Hematopoietic multipotent progenitor cell treated with erythropoietin and hydrocortisone succinate and interleukin-3 and kit ligand, for 4 days (in vitro differentiated cells): ENCODE data around the gene UFSP1.

Experiments used
- DNase-seq: peaks from one replicate; pipeline ENCODE4 v3.0.0-alpha.2; 2015

The UFSP1 gene

DNA sequence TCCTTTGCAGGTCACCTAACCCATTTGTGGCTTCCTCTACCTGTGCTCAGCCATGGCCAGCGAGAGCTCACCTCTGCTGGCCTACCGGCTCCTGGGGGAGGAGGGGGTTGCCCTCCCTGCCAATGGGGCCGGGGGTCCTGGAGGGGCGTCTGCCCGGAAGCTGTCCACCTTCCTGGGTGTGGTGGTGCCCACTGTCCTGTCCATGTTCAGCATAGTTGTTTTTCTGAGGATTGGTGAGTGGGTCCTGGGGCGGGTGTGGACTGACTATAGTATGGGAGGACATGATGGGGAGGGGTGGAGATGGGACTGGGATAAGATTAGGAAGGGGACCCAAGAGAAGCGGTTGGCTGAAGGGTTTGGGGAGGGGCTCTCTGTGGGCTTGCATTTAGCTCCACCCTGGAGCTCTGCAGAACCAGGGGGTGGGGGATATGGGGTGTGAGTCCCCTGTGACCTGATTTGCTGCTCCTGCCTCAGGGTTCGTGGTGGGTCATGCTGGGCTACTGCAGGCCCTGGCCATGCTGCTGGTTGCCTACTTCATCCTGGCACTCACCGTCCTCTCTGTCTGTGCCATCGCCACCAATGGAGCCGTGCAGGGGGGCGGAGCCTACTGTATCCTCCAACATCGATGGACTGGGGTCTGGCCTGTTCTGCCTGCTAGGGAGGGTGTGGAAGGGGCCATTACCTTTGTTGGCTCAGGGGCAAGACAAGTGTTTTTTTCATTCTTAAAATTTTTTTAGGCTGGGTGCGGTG lies 35.2 kb downstream of the UFSP1 start:
- DNase-seq = no peak

DNA sequence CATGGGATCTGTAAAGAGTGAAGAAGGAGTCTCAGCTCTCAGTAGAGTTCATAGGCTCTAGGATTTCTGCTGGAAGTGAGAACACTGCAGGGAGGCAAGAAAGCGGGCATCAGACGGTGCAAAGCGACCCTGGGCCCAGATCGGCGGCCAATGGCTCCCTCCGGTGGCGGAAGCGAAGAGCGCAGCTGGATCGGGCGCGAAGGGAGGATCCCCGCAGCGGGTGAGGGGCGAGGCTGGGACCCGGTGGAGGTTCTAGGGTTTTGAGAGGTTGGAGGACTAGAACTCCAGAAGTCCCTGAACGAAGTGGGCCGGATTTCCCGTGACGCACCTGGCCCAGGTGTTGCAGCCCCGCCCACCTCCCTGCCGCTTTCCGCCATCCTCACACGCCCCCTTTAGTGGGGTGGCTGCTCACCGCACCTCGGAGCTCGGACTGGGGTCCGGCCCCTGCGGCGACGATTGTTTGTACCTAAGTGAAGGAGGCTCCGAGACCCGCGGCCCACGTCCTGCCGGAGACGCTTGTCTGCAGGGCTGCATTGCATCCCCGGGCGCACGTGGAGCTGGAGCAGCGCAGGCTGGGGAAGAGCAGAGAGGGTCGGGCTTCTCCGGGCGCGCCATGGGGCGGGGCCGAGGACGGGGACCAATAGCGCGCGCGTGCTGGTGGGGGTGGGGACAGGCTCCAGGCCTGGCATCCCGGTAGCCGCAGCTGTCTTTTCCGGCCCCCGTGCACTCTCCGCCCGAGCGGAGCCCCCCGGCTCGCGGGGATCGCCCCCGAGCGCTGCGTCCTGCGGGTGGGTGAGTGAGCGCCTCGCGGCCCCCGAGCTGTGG lies 37.3 kb downstream of the UFSP1 start, which contains the start of gene SLC12A9:
TSS of gene SLC12A9 (plus strand) at position 666 of the 825 bp plus-strand sequence. CDS start 1,485 bp downstream, outside the sequence.
- peak; percentile 97 for DNase-seq

DNA sequence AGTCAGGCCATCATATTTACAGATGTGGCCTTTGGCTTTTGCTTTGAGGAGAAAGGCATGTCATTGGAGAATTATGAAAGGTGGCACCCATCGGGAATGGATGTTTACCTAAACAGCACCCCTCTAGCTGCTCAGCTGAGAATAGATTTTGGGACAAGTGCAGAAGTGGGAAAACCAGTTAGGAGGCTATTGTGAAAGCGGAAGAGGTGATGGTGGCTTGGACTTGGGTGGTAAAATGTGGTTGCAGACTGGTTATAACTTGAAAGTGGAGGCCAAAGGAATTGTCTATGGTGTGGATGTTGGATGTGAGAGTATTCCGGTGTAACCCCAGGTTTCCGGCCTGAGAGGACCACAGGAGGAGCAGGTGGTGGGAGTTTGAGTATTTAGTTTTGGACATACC lies 42.2 kb downstream of the UFSP1 start:
- DNase-seq = no peak

DNA sequence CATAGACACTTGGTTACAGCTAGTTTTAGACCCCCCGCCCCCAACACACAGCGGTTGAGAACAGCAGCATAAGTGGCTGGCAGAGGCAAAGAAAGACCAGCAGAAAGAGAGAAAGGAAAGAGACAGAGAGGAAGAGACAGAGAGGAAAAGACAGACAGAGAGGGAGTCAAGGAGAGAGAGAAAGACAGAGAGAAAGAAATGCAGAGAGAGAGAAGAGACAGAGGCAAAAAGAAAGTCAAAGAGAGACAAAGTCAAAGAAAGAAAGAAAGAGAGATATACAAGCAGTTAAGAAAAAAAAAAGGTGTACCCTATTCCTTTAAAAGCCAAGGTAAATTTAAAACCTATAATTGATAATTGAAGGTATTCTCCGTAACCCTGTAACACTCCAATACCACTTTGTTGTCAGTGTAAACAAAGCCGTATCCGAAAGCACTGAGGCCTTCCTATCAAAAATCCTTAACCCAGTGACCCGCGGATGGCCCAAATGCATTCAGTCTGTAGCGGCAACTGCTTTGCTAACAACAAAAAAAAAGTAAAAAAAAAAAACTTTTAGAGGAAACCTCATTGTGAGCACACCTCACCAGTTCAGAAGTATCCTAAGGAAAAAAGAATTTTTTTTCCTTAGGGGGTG lies 48.9 kb downstream of the UFSP1 start:
- no peak for DNase-seq

DNA sequence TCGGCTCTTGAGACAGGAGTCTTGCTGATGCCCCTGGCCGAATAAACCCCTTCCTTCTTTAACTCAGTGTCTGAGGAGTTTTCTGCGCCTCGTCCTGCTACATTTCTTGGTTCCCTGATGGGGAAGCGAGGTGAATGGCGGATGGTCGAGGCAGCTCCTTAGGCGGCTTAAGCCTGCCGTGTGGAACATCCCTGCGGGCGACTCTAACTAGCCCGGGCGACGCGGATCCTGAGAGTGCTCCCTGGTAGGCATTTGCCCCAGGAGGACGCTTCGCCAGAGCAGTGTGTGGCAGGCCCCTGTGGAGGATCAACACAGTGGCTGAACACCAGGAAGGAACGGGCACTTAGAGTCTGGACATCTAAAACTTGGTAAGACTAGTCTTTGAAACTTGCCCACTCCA lies 50.2 kb downstream of the UFSP1 start:
- no peak for DNase-seq
